UCSD-AML1 (cell line): Measurements from ENCODE around the gene ZNF692.
A peak's percentile ranks its signal among the peaks of the same experiment; 100 is the strongest.
"Not testable (repeated sequence)": the region's sequence is repeated elsewhere in the genome, so short reads cannot be mapped to it uniquely, and the experiment has no call there.

ENCODE experiments used
- DNase-seq: peaks from one replicate; lab custom pipeline; 2025; ENCODE audit not compliant: unreplicated experiment; lab: John Stamatoyannopoulos, UW

Gene ZNF692

GRCh38 chr1:248849637-248850036, 9.2 kb downstream of the ZNF692 start:
- no peak for DNase-seq

- DNase-seq, result no peak
Observed at GRCh38 chr1:248849152-248849551, 9.7 kb downstream of the ZNF692 start.

GRCh38 chr1:248848602-248849001, 10.3 kb downstream of the ZNF692 start:
- no peak for DNase-seq

GRCh38 chr1:248847956-248848561, 10.8 kb downstream of the ZNF692 start:
- DNase-seq, result no peak

GRCh38 chr1:248847181-248847955, 11.5 kb downstream of the ZNF692 start:
- DNase-seq, result no peak

- DNase-seq, result no peak
Observed at GRCh38 chr1:248844526-248844925, 14.4 kb downstream of the ZNF692 start.

GRCh38 chr1:248843687-248844086, 15.2 kb downstream of the ZNF692 start:
- DNase-seq, result no peak

- DNase-seq, result no peak
Observed at GRCh38 chr1:248842781-248843331, 16.0 kb downstream of the ZNF692 start.

GRCh38 chr1:248841702-248842395, 17.0 kb downstream of the ZNF692 start:
- DNase-seq, result peak; percentile 54

- no peak for DNase-seq
Observed at GRCh38 chr1:248840946-248841345, 17.9 kb downstream of the ZNF692 start.

GRCh38 chr1:248839168-248839555, 19.7 kb downstream of the ZNF692 start:
- no peak for DNase-seq

GRCh38 chr1:248838357-248839167, 20.3 kb downstream of the ZNF692 start:
- peak; percentile 92 for DNase-seq

- DNase-seq, result peak; percentile 97
Observed at GRCh38 chr1:248837781-248838356, 21.0 kb downstream of the ZNF692 start, which contains the start of gene ZNF672. Gene ZNF672, plus strand, starts transcription at chr1:248838224. Its CDS starts 9,051 bp downstream, at chr1:248847275.

- DNase-seq, result no peak
Observed at GRCh38 chr1:248837045-248837780, 21.7 kb downstream of the ZNF692 start.

- DNase-seq, result no peak
Observed at GRCh38 chr1:248834343-248834940, 24.4 kb downstream of the ZNF692 start.

- no peak for DNase-seq
Observed at GRCh38 chr1:248831842-248832241, 27.0 kb downstream of the ZNF692 start.

GRCh38 chr1:248830718-248831017, 28.2 kb downstream of the ZNF692 start:
- DNase-seq, result not testable (repeated sequence)

- DNase-seq, result no peak
Observed at GRCh38 chr1:248828845-248829244, 30.0 kb downstream of the ZNF692 start.

- DNase-seq, result peak; percentile 93
Observed at GRCh38 chr1:248825909-248826760, 32.8 kb downstream of the ZNF692 start, which contains the start of gene SH3BP5L. Gene SH3BP5L, minus strand, starts transcription at chr1:248825915. Its CDS starts 980 bp downstream, at chr1:248824935.
